Liver (tissue), 9 donors: ENCODE data around the gene DAB1. TPM values are rescaled to one million over a fixed set of nuclear protein-coding genes. Genes with fewer than 3 reads are reported as not detected.

Experiments
- DNase-seq: peaks from one replicate; pipeline ENCODE4 v3.0.0-alpha.2; 2017; ENCODE audit warnings: low spot score
- H3K27ac ChIP-seq, 2 donors: one replicate each; pipeline ENCODE4 v1.7.0; 2013; ENCODE audit warnings: inconsistent platforms in 2 of 2, low read length in 2 of 2, control low read depth in 1 of 2, low read depth in 1 of 2, mild to moderate bottlenecking in 1 of 2
- H3K27me3 ChIP-seq, 4 donors: one replicate each; pipeline versions ENCODE4 v1.6.1 to v1.7.0; 2013; ENCODE audit warnings: low read length in 3 of 4, inconsistent platforms in 1 of 4, mild to moderate bottlenecking in 1 of 4, moderate library complexity in 1 of 4; ENCODE audit not compliant: control insufficient read depth in 4 of 4, insufficient read depth in 4 of 4
- H3K36me3 ChIP-seq, 4 donors: one replicate each; pipeline versions ENCODE4 v1.6.1 to v1.7.0; 2013; ENCODE audit warnings: low read length in 3 of 4, mild to moderate bottlenecking in 3 of 4, low read depth in 1 of 4, moderate library complexity in 1 of 4; ENCODE audit not compliant: control insufficient read depth in 4 of 4, insufficient read depth in 3 of 4
- H3K4me1 ChIP-seq, 4 donors: one replicate each; pipeline versions ENCODE4 v1.6.1 to v1.7.0; 2013; ENCODE audit warnings: low read length in 3 of 4, mild to moderate bottlenecking in 3 of 4, moderate library complexity in 1 of 4; ENCODE audit not compliant: control insufficient read depth in 4 of 4, insufficient read depth in 4 of 4
- H3K4me3 ChIP-seq, 3 donors: one replicate each; pipeline versions ENCODE4 v1.6.1 to v1.7.0; 2013; ENCODE audit warnings: low read length in 3 of 3, control low read depth in 1 of 3, low read depth in 1 of 3, mild to moderate bottlenecking in 1 of 3
- H3K9ac ChIP-seq, 2 donors: one replicate each; pipeline ENCODE4 v1.7.0; 2013; ENCODE audit warnings: low read length in 2 of 2, mild to moderate bottlenecking in 2 of 2, moderate library complexity in 2 of 2, control low read depth in 1 of 2, low read depth in 1 of 2
- H3K9me3 ChIP-seq, 4 donors: one replicate each; pipeline versions ENCODE4 v1.6.1 to v1.7.0; 2013; ENCODE audit warnings: low read length in 3 of 4; ENCODE audit not compliant: control insufficient read depth in 4 of 4
- ATF3 ChIP-seq: IDR thresholded peaks from 2 replicates; pipeline ENCODE4 v1.6.1; 2016; ENCODE audit warnings: antibody characterized with exemption
- CTCF ChIP-seq: fragments of 150-350 bp; IDR thresholded peaks from 2 replicates; pipeline ENCODE4 v1.5.1; 2017; ENCODE audit warnings: improper control_type of control experiment, low read depth, low read length; ENCODE audit not compliant: missing input control
- EGR1 ChIP-seq, 2 donors: IDR thresholded peaks; 2 replicates each; pipeline ENCODE4 v1.6.1; 2016 to 2018; ENCODE audit warnings: antibody characterized with exemption in 2 of 2, low read depth in 2 of 2
- FOXA1 ChIP-seq: IDR thresholded peaks from 2 replicates; pipeline ENCODE4 v1.6.1; 2016; ENCODE audit warnings: antibody characterized with exemption
- FOXA2 ChIP-seq: IDR thresholded peaks from 2 replicates; pipeline ENCODE4 v1.6.1; 2016; ENCODE audit warnings: antibody characterized with exemption
- GABPA ChIP-seq, 2 donors: IDR thresholded peaks in 1 of 2; conservative IDR thresholded peaks in 1 of 2; 2 replicates each; pipeline ENCODE4 v1.6.1; 2016; ENCODE audit warnings: antibody characterized with exemption in 2 of 2, mild to moderate bottlenecking in 1 of 2, moderate library complexity in 1 of 2
- HNF4G ChIP-seq: IDR thresholded peaks from 2 replicates; pipeline ENCODE4 v1.6.1; 2016; ENCODE audit warnings: antibody characterized with exemption
- JUND ChIP-seq, 2 donors: IDR thresholded peaks; 2 replicates each; pipeline ENCODE4 v1.6.1; 2016; ENCODE audit warnings: antibody characterized with exemption in 2 of 2
- MAX ChIP-seq: IDR thresholded peaks from 2 replicates; pipeline ENCODE4 v1.6.1; 2016; ENCODE audit warnings: antibody characterized with exemption
- NR2F2 ChIP-seq: IDR thresholded peaks from 2 replicates; pipeline ENCODE4 v1.6.1; 2016; ENCODE audit warnings: antibody characterized with exemption
- RAD21 ChIP-seq, 2 donors: IDR thresholded peaks; 2 replicates each; pipeline ENCODE4 v1.6.1; 2016; ENCODE audit warnings: antibody characterized with exemption in 2 of 2, mild to moderate bottlenecking in 2 of 2
- REST ChIP-seq: IDR thresholded peaks from 2 replicates; pipeline ENCODE4 v1.6.1; 2016; ENCODE audit warnings: antibody characterized with exemption, mild to moderate bottlenecking
- SP1 ChIP-seq: IDR thresholded peaks from 2 replicates; pipeline ENCODE4 v1.6.1; 2018; ENCODE audit warnings: antibody characterized with exemption, mild to moderate bottlenecking
- TAF1 ChIP-seq: conservative IDR thresholded peaks from 2 replicates; pipeline ENCODE4 v1.6.1; 2016; ENCODE audit warnings: antibody characterized with exemption, mild to moderate bottlenecking
- YY1 ChIP-seq: IDR thresholded peaks from 2 replicates; pipeline ENCODE4 v1.6.1; 2016; ENCODE audit warnings: antibody characterized with exemption, mild to moderate bottlenecking
- WGBS: extraction: QIAGEN DNeasy Blood & Tissue Kit; methylation state at CpG from one replicate; pipeline ENCODE4 v1.1.7; 2013; 5-methylcytosine and 5-hydroxymethylcytosine counted together
- polyA plus RNA-seq, 2 donors: library from polyadenylated mRNA; stranded (reverse) in 1 of 2; unstranded in 1 of 2; fragments of 200-250 nt in 1 of 2; fragments of >200 nt in 1 of 2; fragmentation: Nextera tagmentation in 1 of 2; extraction: Ambion mirVana in 1 of 2; gene quantifications; one replicate each; pipeline versions ENCODE4 v1.2.1 to v1.2.3, GENCODE V29; 2013 to 2015
- total RNA-seq, 2 donors: library from RNA; depleted of rRNA; stranded (reverse); fragments of >200 nt; gene quantifications; one replicate each; pipeline ENCODE4 v1.2.3, GENCODE V29; 2014
- donor health status: healthy.
- donor health status: healthy.
- donor health status: healthy.
- donor health status: healthy.
- donor health status: healthy.

DAB1 gene
- total and polyA plus RNA-seq, 4 donors = 0.54 to 1.7 (median 1.2) TPM

DNA sequence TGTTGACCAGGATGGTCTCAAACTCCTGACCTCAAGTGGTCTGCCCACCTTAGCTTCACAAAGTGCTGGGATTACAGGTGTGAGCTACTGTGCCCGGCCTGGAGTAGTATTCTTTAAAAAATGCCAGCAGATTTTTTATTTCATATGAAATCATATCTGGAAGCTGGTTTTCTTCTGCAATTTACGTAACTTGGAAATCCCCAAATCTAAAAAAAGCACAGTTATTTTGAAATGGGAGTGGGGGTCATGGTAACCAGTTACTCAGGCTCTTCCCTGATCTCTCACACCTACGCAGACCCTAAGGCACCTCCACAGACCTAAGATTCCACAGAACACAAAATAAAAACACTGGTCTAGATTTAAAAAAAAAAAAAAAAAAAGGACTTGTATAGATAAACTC lies 219.8 kb downstream of the DAB1 start:
- no peak for DNase-seq
- H3K4me1 ChIP-seq = peaks cover 0 to 4% (median 2%) of the 10 kb centered on the region in 4 donors
- H3K27ac ChIP-seq = no peak overlapping the region
- H3K9me3 ChIP-seq = no peaks in the 10 kb centered on the region
- no peak overlapping the region for H3K9ac ChIP-seq
- no peaks in the 10 kb centered on the region for H3K27me3 ChIP-seq
- no peak overlapping the region for H3K4me3 ChIP-seq
- TF ChIP-seq EGR1 (IDR thresholded peaks at IDR 0.05; ENCODE audit: low read depth in 2 of 2) (no peak), SP1 (no peak), GABPA (IDR thresholded peaks at IDR 0.05 in 1 of 2, conservative IDR thresholded peaks at IDR 0.05 in 1 of 2) (no peak), HNF4G (no peak), YY1 (no peak), JUND (IDR thresholded peaks at IDR 0.05) (no peak), RAD21 (IDR thresholded peaks at IDR 0.05) (no peak), ATF3 (no peak), TAF1 (no peak), FOXA2 (no peak)
- no peaks in the 10 kb centered on the region for H3K36me3 ChIP-seq
- WGBS = 89% methylated on average over 3 of the region's 3 CpGs

DNA sequence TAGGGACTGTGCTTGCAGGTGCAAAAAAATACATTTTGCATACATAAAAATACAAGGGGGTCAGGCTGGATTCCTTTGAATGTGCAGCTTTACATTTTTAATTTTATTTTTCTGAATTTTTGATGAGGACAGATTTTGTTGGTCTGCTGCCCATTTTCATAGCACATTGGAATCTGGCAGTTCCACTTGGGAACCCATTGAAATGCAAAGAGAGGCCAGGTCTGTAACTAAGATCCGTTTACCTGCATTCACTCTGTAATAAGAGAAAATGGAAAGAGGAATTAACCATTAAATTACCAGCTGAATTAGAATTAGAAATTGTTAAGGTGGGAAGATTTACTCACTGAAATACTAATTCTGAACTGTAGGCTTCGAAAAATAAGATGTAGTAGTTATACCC lies 221.6 kb downstream of the DAB1 start:
- H3K36me3 ChIP-seq = no peaks in the 10 kb centered on the region
- no peak overlapping the region for H3K9ac ChIP-seq
- TF ChIP-seq MAX (no peak), EGR1 (IDR thresholded peaks at IDR 0.05; ENCODE audit: low read depth in 2 of 2) (no peak), RAD21 (IDR thresholded peaks at IDR 0.05) (no peak), HNF4G (no peak), JUND (IDR thresholded peaks at IDR 0.05) (no peak), FOXA1 (no peak), CTCF (no peak), YY1 (no peak), NR2F2 (no peak), REST (no peak), ATF3 (no peak)
- H3K4me1 ChIP-seq = no peaks in the 10 kb centered on the region
- no peak overlapping the region for H3K4me3 ChIP-seq
- H3K27me3 ChIP-seq = no peaks in the 10 kb centered on the region
- H3K9me3 ChIP-seq = no peaks in the 10 kb centered on the region
- WGBS = 80% methylated on average over 2 of the region's 2 CpGs
- no peak overlapping the region for H3K27ac ChIP-seq
- DNase-seq = no peak
